SK-N-SH (cell line): ENCODE data around the gene CDH13. TPM values are rescaled to one million over a fixed set of nuclear protein-coding genes. Genes with fewer than 3 reads are reported as not detected.
A peak's percentile ranks its signal among the peaks of the same experiment; 100 is the strongest.

Source experiments
- CTCF ChIA-PET: fragments of 300-600, 350-600 bp; formaldehyde crosslinking; extraction: SDS; loops from one replicate; lab custom pipeline; 2021; lab: Yijun Ruan, JAX
- POLR2A ChIA-PET: fragments of 350-600 bp; sonication (Branson Sonifier 250); formaldehyde crosslinking; extraction: SDS; loops from one replicate; lab custom pipeline; 2020; ENCODE audit warnings: antibody characterized with exemption, inconsistent platforms; lab: Yijun Ruan, JAX
- DNase-seq: peaks from one replicate; pipeline ENCODE4 v3.0.0; 2012
- H2AFZ ChIP-seq: fragments of 200-600 bp; sonication (generic); 2 replicates; pipeline ENCODE4 v1.8.1; 2016; ENCODE audit warnings: antibody characterized with exemption, mild to moderate bottlenecking, low read depth
- H3F3A ChIP-seq: fragments of 200-600 bp; sonication (generic); replicated peaks from 2 replicates; pipeline ENCODE3; 2016; ENCODE audit warnings: antibody characterized with exemption, mild to moderate bottlenecking; ENCODE audit not compliant: insufficient read depth
- H3K27ac ChIP-seq, 2 experiments: fragments of 200-500 bp in 1 of 2; fragments of 200-600 bp in 1 of 2; sonication (Bioruptor generic) in 1 of 2; sonication (generic), shearing (Covaris generic) in 1 of 2; 2 replicates each; pipeline versions ENCODE4 v1.5.1 to v1.6.1; 2014 to 2016; ENCODE audit warnings: low read depth in 2 of 2, inconsistent platforms in 1 of 2, low read length in 1 of 2, mild to moderate bottlenecking in 1 of 2, mixed read lengths in 1 of 2
- H3K27me3 ChIP-seq: fragments of 200-600 bp; sonication (generic), shearing (Covaris generic); 2 replicates; pipeline ENCODE4 v1.6.1; 2016; ENCODE audit warnings: mixed run types; ENCODE audit not compliant: insufficient read depth
- H3K36me3 ChIP-seq, 2 experiments: fragments of 200-500 bp in 1 of 2; fragments of 200-600 bp in 1 of 2; sonication (Bioruptor generic) in 1 of 2; sonication (generic) in 1 of 2; replicated peaks in 1 of 2; 2 replicates each; pipeline versions ENCODE3 to v1.5.1; 2014 to 2016; ENCODE audit warnings: low read length in 1 of 2, mild to moderate bottlenecking in 1 of 2; ENCODE audit not compliant: insufficient read depth in 2 of 2, control insufficient read depth in 1 of 2
- H3K4me1 ChIP-seq, 2 experiments: fragments of 200-500 bp in 1 of 2; fragments of 200-600 bp in 1 of 2; sonication (Bioruptor generic) in 1 of 2; sonication (generic), shearing (Covaris generic) in 1 of 2; 2 replicates each; pipeline versions ENCODE4 v1.5.1 to v1.6.1; 2014 to 2016; ENCODE audit warnings: low read depth in 1 of 2, low read length in 1 of 2, mixed run types in 1 of 2; ENCODE audit not compliant: insufficient read depth in 2 of 2, control insufficient read depth in 1 of 2
- H3K4me2 ChIP-seq: fragments of 200-600 bp; sonication (generic), shearing (Covaris generic); 2 replicates; pipeline ENCODE4 v1.6.1; 2017; ENCODE audit warnings: mixed run types
- H3K4me3 ChIP-seq, 2 experiments: fragments of 200-500 bp in 1 of 2; fragments of 200-600 bp in 1 of 2; sonication (Bioruptor generic) in 1 of 2; sonication (generic), shearing (Covaris generic) in 1 of 2; 2 replicates each; pipeline versions ENCODE4 v1.5.1 to v1.8.1; 2014 to 2016; ENCODE audit warnings: low read depth in 2 of 2, inconsistent platforms in 1 of 2, low read length in 1 of 2, mild to moderate bottlenecking in 1 of 2, mixed read lengths in 1 of 2, moderate library complexity in 1 of 2
- H3K79me2 ChIP-seq: fragments of 200-600 bp; sonication (generic); 2 replicates; pipeline ENCODE4 v1.8.1; 2017; ENCODE audit warnings: mild to moderate bottlenecking; ENCODE audit not compliant: insufficient read depth
- H3K9ac ChIP-seq: fragments of 200-600 bp; sonication (generic); 2 replicates; pipeline ENCODE4 v1.6.1; 2017; ENCODE audit warnings: mixed run types
- H3K9me2 ChIP-seq: fragments of 200-600 bp; sonication (generic); 2 replicates; pipeline ENCODE4 v1.6.1; 2017; ENCODE audit warnings: mixed run types
- H3K9me3 ChIP-seq: fragments of 200-600 bp; sonication (generic); 2 replicates; pipeline ENCODE4 v1.6.1; 2017; ENCODE audit warnings: mixed run types, mild to moderate bottlenecking, moderate library complexity
- H4K20me1 ChIP-seq: fragments of 200-600 bp; sonication (generic); 2 replicates; pipeline ENCODE4 v1.6.1; 2017; ENCODE audit warnings: mild to moderate bottlenecking, mixed run types; ENCODE audit not compliant: insufficient read depth
- EP300 ChIP-seq, 2 experiments: IDR thresholded peaks; 2 replicates each; pipeline versions ENCODE4 v1.4.0 to v1.6.1; 2012; ENCODE audit warnings: borderline replicate concordance in 1 of 2, low read depth in 1 of 2, low read length in 1 of 2
- FOSL2 ChIP-seq: IDR thresholded peaks from 2 replicates; pipeline ENCODE4 v1.4.0; 2012; ENCODE audit warnings: low read depth, mild to moderate bottlenecking, moderate library complexity, borderline replicate concordance
- FOXJ3 ChIP-seq: sonication (generic); formaldehyde crosslinking; IDR thresholded peaks from 2 replicates; pipeline ENCODE4 v1.5.1; 2020; ENCODE audit warnings: mild to moderate bottlenecking, missing genetic modification reagents
- FOXM1 ChIP-seq: IDR thresholded peaks from 2 replicates; pipeline ENCODE4 v1.4.0; 2012; ENCODE audit warnings: low read depth, mild to moderate bottlenecking
- JUND ChIP-seq: IDR thresholded peaks from 2 replicates; pipeline ENCODE4 v1.4.0; 2012
- MEF2A ChIP-seq: IDR thresholded peaks from 2 replicates; pipeline ENCODE4 v1.4.0; 2012; ENCODE audit warnings: low read depth, borderline replicate concordance
- MXI1 ChIP-seq: IDR thresholded peaks from 2 replicates; pipeline ENCODE4 v1.6.1; 2012; ENCODE audit warnings: mild to moderate bottlenecking, low read depth, low read length, improper control_type of control experiment
- NFIC ChIP-seq: IDR thresholded peaks from 2 replicates; pipeline ENCODE4 v1.4.0; 2012; ENCODE audit warnings: borderline replicate concordance
- PBX3 ChIP-seq: IDR thresholded peaks from 2 replicates; pipeline ENCODE4; 2012
- RCOR1 ChIP-seq: fragments of 150-350 bp; IDR thresholded peaks from 2 replicates; pipeline ENCODE4 v1.6.1; 2017; ENCODE audit warnings: antibody characterized with exemption, low read length
- RFX5 ChIP-seq: IDR thresholded peaks from 2 replicates; pipeline ENCODE4 v1.6.1; 2012; ENCODE audit warnings: mild to moderate bottlenecking, improper control_type of control experiment, low read length
- RXRA ChIP-seq: IDR thresholded peaks from 2 replicates; pipeline ENCODE4 v1.4.0; 2012; ENCODE audit warnings: low read depth, mild to moderate bottlenecking, borderline replicate concordance
- TAF1 ChIP-seq: IDR thresholded peaks from 2 replicates; pipeline ENCODE4 v1.6.1; 2012; ENCODE audit warnings: low read depth, mild to moderate bottlenecking, low read length, moderate library complexity, borderline replicate concordance
- TCF12 ChIP-seq: IDR thresholded peaks from 2 replicates; pipeline ENCODE4 v1.4.0; 2012
- TEAD4 ChIP-seq: IDR thresholded peaks from 2 replicates; pipeline ENCODE4 v1.4.0; 2012; ENCODE audit warnings: mild to moderate bottlenecking, borderline replicate concordance; ENCODE audit not compliant: insufficient read depth
- WGBS: methylation state at CpG from one replicate; pipeline ENCODE4 v1.1.6; 2017; ENCODE audit warnings: low lambda C conversion rate; 5-methylcytosine and 5-hydroxymethylcytosine counted together
- polyA plus RNA-seq, 3 experiments: library from polyadenylated mRNA; depleted of rRNA; stranded (reverse); fragments of >200 nt; gene quantifications; 2 replicates each; pipeline ENCODE4 v1.2.3, GENCODE V29; 2012
- TF ChIP-seq, protein P1 (sequence below): IDR thresholded peaks from 2 replicates; pipeline ENCODE4 v1.4.0; 2012; ENCODE audit warnings: low read depth
- TF ChIP-seq, protein P2 (sequence below): IDR thresholded peaks from 2 replicates; pipeline ENCODE4 v1.6.1; 2012; ENCODE audit warnings: mild to moderate bottlenecking, low read depth, low read length, moderate library complexity

CDH13 gene
- polyA plus RNA-seq, 1 of the 3 experiments (the other 2 are of a cell fraction): 93.0 TPM

DNA sequence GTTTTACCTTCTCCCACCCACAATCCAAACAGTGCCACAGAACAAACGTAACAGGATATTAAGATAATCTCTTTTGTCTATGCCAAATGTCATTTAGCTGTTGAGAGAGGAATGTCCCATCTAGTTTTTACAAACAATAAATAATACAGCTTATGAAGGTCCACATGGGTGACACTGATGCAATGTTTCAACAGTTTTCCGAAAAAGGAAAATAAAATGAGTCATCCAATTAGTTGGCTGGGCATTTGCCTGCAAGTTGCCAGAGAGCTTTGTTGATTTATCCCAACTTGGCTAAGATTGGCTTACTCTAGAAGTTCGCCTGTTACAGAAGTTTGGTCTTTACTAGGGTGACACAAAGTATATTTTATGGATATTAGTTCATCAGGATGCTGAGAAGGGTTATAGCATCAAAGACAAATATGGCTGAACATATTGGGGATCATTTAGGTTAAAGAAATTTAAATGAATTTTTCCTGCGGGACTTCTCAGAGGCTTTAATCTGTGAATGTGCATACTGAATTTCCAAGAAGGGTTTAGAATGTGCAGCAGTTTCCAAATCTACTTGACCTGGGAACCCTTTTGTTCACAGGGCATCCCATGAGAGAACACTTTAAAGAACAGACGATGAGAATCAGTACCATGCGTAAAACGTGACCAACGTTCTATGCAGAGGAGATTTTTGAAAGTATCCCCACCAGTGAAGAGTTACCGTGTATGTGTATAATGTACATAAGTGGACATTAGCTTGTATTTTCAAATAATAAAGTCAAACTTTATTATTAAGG lies 73.1 kb downstream of the CDH13 start:
- Histone ChIP-seq H3K27me3 (no peaks in the 10 kb centered on the region), H3K9me3 (no peaks in the 10 kb centered on the region), H3K27ac (peak overlapping the region in 1 of 2 experiments; percentile 88; a peak in 3 of 4 replicates), H3K36me3 (no peaks in the 10 kb centered on the region), H4K20me1 (no peaks in the 10 kb centered on the region), H3K9ac (peak overlapping the region; percentile 16; the same call in 1 of the 2 replicates), H3K4me3 (no peak overlapping the region), H3K4me2 (peak overlapping the region; percentile 45; the same call in 1 of the 2 replicates), H3K9me2 (no peaks in the 10 kb centered on the region), H3F3A (peaks cover 21% of the 10 kb centered on the region), H3K4me1 (peaks cover 0 to 28% of the 10 kb centered on the region in 2 experiments; a peak in 3 of 4 replicates)
- CTCF ChIA-PET: no interaction called here
- POLR2A ChIA-PET: no interaction called here
- no peak for DNase-seq
- TF ChIP-seq FOXJ3 (no peak), EP300 (IDR thresholded peaks at IDR 0.05; ENCODE audit: borderline replicate concordance in 1 of 2, low read depth in 1 of 2, low read length in 1 of 2) (peak in 1 of 2 experiments; percentile 55; a peak in 1 of 4 replicates), MXI1 (no peak), TCF12 (peak; percentile 74), RFX5 (no peak), RCOR1 (no peak), MEF2A (0 out of 2 replicates have a peak, but pooled peaks have one; percentile 21), TEAD4 (no peak), TAF1 (no peak), NFIC (peak; percentile 53), FOSL2 (peak; percentile 83; the same call in 1 of the 2 replicates), FOXM1 (no peak), JUND (peak; percentile 89), RXRA (no peak), PBX3 (peak; percentile 84)
- TF ChIP-seq, protein P1, sequence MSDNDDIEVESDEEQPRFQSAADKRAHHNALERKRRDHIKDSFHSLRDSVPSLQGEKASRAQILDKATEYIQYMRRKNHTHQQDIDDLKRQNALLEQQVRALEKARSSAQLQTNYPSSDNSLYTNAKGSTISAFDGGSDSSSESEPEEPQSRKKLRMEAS: peak; percentile 62
- TF ChIP-seq, protein P2, sequence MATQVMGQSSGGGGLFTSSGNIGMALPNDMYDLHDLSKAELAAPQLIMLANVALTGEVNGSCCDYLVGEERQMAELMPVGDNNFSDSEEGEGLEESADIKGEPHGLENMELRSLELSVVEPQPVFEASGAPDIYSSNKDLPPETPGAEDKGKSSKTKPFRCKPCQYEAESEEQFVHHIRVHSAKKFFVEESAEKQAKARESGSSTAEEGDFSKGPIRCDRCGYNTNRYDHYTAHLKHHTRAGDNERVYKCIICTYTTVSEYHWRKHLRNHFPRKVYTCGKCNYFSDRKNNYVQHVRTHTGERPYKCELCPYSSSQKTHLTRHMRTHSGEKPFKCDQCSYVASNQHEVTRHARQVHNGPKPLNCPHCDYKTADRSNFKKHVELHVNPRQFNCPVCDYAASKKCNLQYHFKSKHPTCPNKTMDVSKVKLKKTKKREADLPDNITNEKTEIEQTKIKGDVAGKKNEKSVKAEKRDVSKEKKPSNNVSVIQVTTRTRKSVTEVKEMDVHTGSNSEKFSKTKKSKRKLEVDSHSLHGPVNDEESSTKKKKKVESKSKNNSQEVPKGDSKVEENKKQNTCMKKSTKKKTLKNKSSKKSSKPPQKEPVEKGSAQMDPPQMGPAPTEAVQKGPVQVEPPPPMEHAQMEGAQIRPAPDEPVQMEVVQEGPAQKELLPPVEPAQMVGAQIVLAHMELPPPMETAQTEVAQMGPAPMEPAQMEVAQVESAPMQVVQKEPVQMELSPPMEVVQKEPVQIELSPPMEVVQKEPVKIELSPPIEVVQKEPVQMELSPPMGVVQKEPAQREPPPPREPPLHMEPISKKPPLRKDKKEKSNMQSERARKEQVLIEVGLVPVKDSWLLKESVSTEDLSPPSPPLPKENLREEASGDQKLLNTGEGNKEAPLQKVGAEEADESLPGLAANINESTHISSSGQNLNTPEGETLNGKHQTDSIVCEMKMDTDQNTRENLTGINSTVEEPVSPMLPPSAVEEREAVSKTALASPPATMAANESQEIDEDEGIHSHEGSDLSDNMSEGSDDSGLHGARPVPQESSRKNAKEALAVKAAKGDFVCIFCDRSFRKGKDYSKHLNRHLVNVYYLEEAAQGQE: no peak
- TF ChIP-seq, all 33 proteins: peak for 8
- Histone ChIP-seq H2AFZ (no peak overlapping the region), H3K79me2 (peaks cover 27% of the 10 kb centered on the region; the same call in 1 of the 2 replicates)
- 57% methylated on average over 9 of the region's 9 CpGs for WGBS
